ENCODE data around the gene TEX101.
"Not testable (repeated sequence)": the region's sequence is repeated elsewhere in the genome, so short reads cannot be mapped to it uniquely, and the experiment has no call there.

TEX101 gene

GRCh38 chr19:43422000-43422688 lies 7.5 kb downstream of the TEX101 start:
- DNase-seq: no peak

- no peak for DNase-seq
Measured at GRCh38 chr19:43422689-43423066, 8.0 kb downstream of the TEX101 start.

GRCh38 chr19:43423779-43424178 lies 9.1 kb downstream of the TEX101 start:
- no peak for DNase-seq

GRCh38 chr19:43425567-43426392 lies 11.1 kb downstream of the TEX101 start:
- no peak for DNase-seq

- DNase-seq: no peak
Measured at GRCh38 chr19:43429395-43429794, 14.7 kb downstream of the TEX101 start.

- no peak for DNase-seq
Measured at GRCh38 chr19:43430142-43430710, 15.5 kb downstream of the TEX101 start.

- DNase-seq: no peak
Measured at GRCh38 chr19:43430976-43431375, 16.3 kb downstream of the TEX101 start.

- DNase-seq: no peak
Measured at GRCh38 chr19:43433358-43433673, 18.6 kb downstream of the TEX101 start.

- no peak for DNase-seq
Measured at GRCh38 chr19:43433689-43434088, 19.0 kb downstream of the TEX101 start.

GRCh38 chr19:43435775-43436174 lies 21.1 kb downstream of the TEX101 start:
- no peak for DNase-seq

- not testable (repeated sequence) for DNase-seq
Measured at GRCh38 chr19:43437284-43437683, 22.6 kb downstream of the TEX101 start.

- no peak for DNase-seq
Measured at GRCh38 chr19:43437712-43438111, 23.0 kb downstream of the TEX101 start.

GRCh38 chr19:43438291-43439031 lies 23.8 kb downstream of the TEX101 start:
- DNase-seq: no peak

GRCh38 chr19:43439032-43439708 lies 24.5 kb downstream of the TEX101 start:
- DNase-seq: no peak

GRCh38 chr19:43439709-43440063 lies 25.0 kb downstream of the TEX101 start:
- no peak for DNase-seq

GRCh38 chr19:43441716-43442115 lies 27.0 kb downstream of the TEX101 start:
- no peak for DNase-seq

- DNase-seq: not testable (repeated sequence)
Measured at GRCh38 chr19:43444091-43444490, 29.4 kb downstream of the TEX101 start.

GRCh38 chr19:43444531-43445287 lies 30.0 kb downstream of the TEX101 start:
- no peak for DNase-seq

GRCh38 chr19:43445426-43445825 lies 30.7 kb downstream of the TEX101 start:
- no peak for DNase-seq

- DNase-seq: peak; percentile 78
Measured at GRCh38 chr19:43446746-43447489, 32.2 kb downstream of the TEX101 start.

GRCh38 chr19:43447655-43448054 lies 33.0 kb downstream of the TEX101 start:
- DNase-seq: no peak

Data from stimulated activated CD4-positive, alpha-beta T cell treated with anti-CD3 and anti-CD28 coated beads, Interleukin-1b, Interleukin-23, amount 100 ng/mL, for 48 hours (primary cell).